Measurements from ENCODE around the gene ARMC7.
"Not testable (repeated sequence)": the region's sequence is repeated elsewhere in the genome, so short reads cannot be mapped to it uniquely, and the experiment has no call there.

The ARMC7 gene

GRCh38 chr17:75130632-75131277 is 21.0 kb downstream of the ARMC7 start:
- FAIRE-seq: no peak

GRCh38 chr17:75131278-75132017 is 21.7 kb downstream of the ARMC7 start, which contains the start of gene NT5C:
TSS of gene NT5C (minus strand) at chr17:75131742. CDS start at chr17:75131707, 35 bp downstream.
- no peak for FAIRE-seq

- not testable (repeated sequence) for FAIRE-seq
Observed at GRCh38 chr17:75132018-75133000, 22.5 kb downstream of the ARMC7 start.

GRCh38 chr17:75133001-75133400 is 23.2 kb downstream of the ARMC7 start:
- FAIRE-seq: no peak

GRCh38 chr17:75133607-75134347 is 24.0 kb downstream of the ARMC7 start:
- not testable (repeated sequence) for FAIRE-seq

- no peak for FAIRE-seq
Observed at GRCh38 chr17:75135452-75135851, 25.7 kb downstream of the ARMC7 start.

GRCh38 chr17:75135946-75136345 is 26.2 kb downstream of the ARMC7 start:
- no peak for FAIRE-seq

- not testable (repeated sequence) for FAIRE-seq
Observed at GRCh38 chr17:75137762-75138161, 28.0 kb downstream of the ARMC7 start.

GRCh38 chr17:75138519-75138918 is 28.8 kb downstream of the ARMC7 start:
- no peak for FAIRE-seq

GRCh38 chr17:75142236-75142971 is 32.6 kb downstream of the ARMC7 start:
- no peak for FAIRE-seq

- FAIRE-seq: no peak
Observed at GRCh38 chr17:75144816-75145512, 35.2 kb downstream of the ARMC7 start.

GRCh38 chr17:75146592-75146991 is 36.8 kb downstream of the ARMC7 start:
- no peak for FAIRE-seq

- FAIRE-seq: no peak
Observed at GRCh38 chr17:75147878-75148546, 38.2 kb downstream of the ARMC7 start.

GRCh38 chr17:75151930-75152329 is 42.2 kb downstream of the ARMC7 start:
- FAIRE-seq: no peak

- no peak for FAIRE-seq
Observed at GRCh38 chr17:75152523-75152921, 42.8 kb downstream of the ARMC7 start.

- FAIRE-seq: no peak
Observed at GRCh38 chr17:75152922-75153779, 43.4 kb downstream of the ARMC7 start.

- FAIRE-seq: no peak
Observed at GRCh38 chr17:75153780-75154194, 44.0 kb downstream of the ARMC7 start.

- peak; percentile 81 for FAIRE-seq
Observed at GRCh38 chr17:75154195-75155106, 44.7 kb downstream of the ARMC7 start, which contains the start of gene JPT1. TSS of gene JPT1 (minus strand) at chr17:75154512. CDS start at chr17:75154397, 115 bp downstream.
